ENCODE measurements around the gene PDE10A. TPM values are rescaled to one million over a fixed set of nuclear protein-coding genes. Genes with fewer than 3 reads are reported as not detected.

Gene PDE10A
- total and polyA plus RNA-seq, 9 of the 15 experiments (the other 6 are each of a cell fraction or from before 2014, with no cell fraction given) = 0.04 TPM; not detected in 8

GRCh38 chr6:165630544-165630953, 32.5 kb downstream of the PDE10A start:
- ChIA-PET CTCF (ENCODE audit: low intra/inter-chr PET ratio) (no interaction called here), POLR2A (interaction anchor here (0.6 kb wide), 1 partner anchor 572 kb away, joined by 3 read pairs; no protein-coding TSS in a partner anchor)
- H2AFZ ChIP-seq (ENCODE audit: low read depth, low read length) = no peak overlapping the region
- FAIRE-seq (no peak), ATAC-seq (no peak), DNase-seq (ENCODE audit: extremely low read depth in 1 of 4, low spot score in 3 of 4) (no peak)
- WGBS (ENCODE audit: insufficient coverage, low coverage, missing lambda C conversion rate) = 1% methylated on average over 6 of the region's 6 CpGs
- intact Hi-C loops (cut with micrococcal nuclease) = no loop called here
- no peaks in the 10 kb centered on the region for H3K27me3 ChIP-seq (ENCODE audit: control insufficient read depth in 2 of 2, insufficient read depth in 2 of 2, low read length in 2 of 2)
- H3K4me1 ChIP-seq (replicated peaks in 1 of 2; ENCODE audit: control insufficient read depth in 2 of 2, insufficient read depth in 2 of 2, low read length in 2 of 2) = no peaks in the 10 kb centered on the region
- H3K79me2 ChIP-seq (ENCODE audit: control insufficient read depth, insufficient read depth, low read length) = no peaks in the 10 kb centered on the region
- in situ Hi-C loops (cut with MboI) = no loop called here
- no peak overlapping the region for H3K27ac ChIP-seq (ENCODE audit: extremely low read depth, low read depth, low read length)
- no peak overlapping the region for H3K4me3 ChIP-seq
- BruUV-seq (replicated peaks) = no TSS peak
- no peak for TF ChIP-seq PPARD (CRISPR knock-in tag; IDR thresholded peaks at IDR 0.05)
- no peak for TF ChIP-seq RBM15 (IDR thresholded peaks at IDR 0.05; ENCODE audit: insufficient read depth, low read length)
- no peak for TF ChIP-seq PYGO2 (tag; IDR thresholded peaks at IDR 0.05)
- TF ChIP-seq, protein P1, sequence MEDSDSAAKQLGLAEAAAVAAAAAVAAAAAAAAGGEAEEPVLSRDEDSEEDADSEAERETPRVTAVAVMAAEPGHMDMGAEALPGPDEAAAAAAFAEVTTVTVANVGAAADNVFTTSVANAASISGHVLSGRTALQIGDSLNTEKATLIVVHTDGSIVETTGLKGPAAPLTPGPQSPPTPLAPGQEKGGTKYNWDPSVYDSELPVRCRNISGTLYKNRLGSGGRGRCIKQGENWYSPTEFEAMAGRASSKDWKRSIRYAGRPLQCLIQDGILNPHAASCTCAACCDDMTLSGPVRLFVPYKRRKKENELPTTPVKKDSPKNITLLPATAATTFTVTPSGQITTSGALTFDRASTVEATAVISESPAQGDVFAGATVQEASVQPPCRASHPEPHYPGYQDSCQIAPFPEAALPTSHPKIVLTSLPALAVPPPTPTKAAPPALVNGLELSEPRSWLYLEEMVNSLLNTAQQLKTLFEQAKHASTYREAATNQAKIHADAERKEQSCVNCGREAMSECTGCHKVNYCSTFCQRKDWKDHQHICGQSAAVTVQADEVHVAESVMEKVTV (CRISPR knock-in tag; IDR thresholded peaks at IDR 0.05) = no peak
- TF ChIP-seq HCFC1 (IDR thresholded peaks at IDR 0.05; ENCODE audit: low read depth, low read length) = no peak
- no peak for TF ChIP-seq PHB (CRISPR knock-in tag; IDR thresholded peaks at IDR 0.05)
- TF ChIP-seq STAT6 (CRISPR knock-in tag; IDR thresholded peaks at IDR 0.05) = no peak
- no peak for TF ChIP-seq CHAMP1 (IDR thresholded peaks at IDR 0.05)
- no peak for TF ChIP-seq TRIM28 (IDR thresholded peaks at IDR 0.05)
- TF ChIP-seq HMGXB4 (CRISPR knock-in tag; IDR thresholded peaks at IDR 0.05) = no peak
- no peak for TF ChIP-seq FOXA3 (CRISPR knock-in tag; conservative IDR thresholded peaks at IDR 0.05 in 1 of 2, IDR thresholded peaks at IDR 0.05 in 1 of 2)
- TF ChIP-seq MYBL2 (IDR thresholded peaks at IDR 0.05; ENCODE audit: low read depth) = no peak
- no peak for TF ChIP-seq MYBL2 (CRISPR knock-in tag; IDR thresholded peaks at IDR 0.05; ENCODE audit: borderline replicate concordance)
- TF ChIP-seq ZNF589 (CRISPR knock-in tag; IDR thresholded peaks at IDR 0.05; ENCODE audit: low read depth) = no peak
- no peak for TF ChIP-seq ZSCAN32 (CRISPR knock-in tag; IDR thresholded peaks at IDR 0.05)
- H3K4me2 ChIP-seq (ENCODE audit: insufficient read depth, low read length) = no peak overlapping the region
- no peaks in the 10 kb centered on the region for H3K9me3 ChIP-seq (replicated peaks; ENCODE audit: control insufficient read depth, insufficient read depth, low read depth, low read length)
- no peaks in the 10 kb centered on the region for H3K36me3 ChIP-seq (ENCODE audit: control insufficient read depth, insufficient read depth, low read length)
- no peaks in the 10 kb centered on the region for H3K9me1 ChIP-seq (ENCODE audit: control insufficient read depth, insufficient read depth, low read length)
- H4K20me1 ChIP-seq (replicated peaks; ENCODE audit: control insufficient read depth, insufficient read depth, low read length) = no peaks in the 10 kb centered on the region
- H3K9ac ChIP-seq (ENCODE audit: insufficient read depth in 1 of 2, low read depth in 2 of 2, low read length in 2 of 2) = no peak overlapping the region
